ENCODE data around the gene PPP2R5B. TPM values are rescaled to one million over a fixed set of nuclear protein-coding genes. Genes with fewer than 3 reads are reported as not detected.

Gene PPP2R5B
- total RNA-seq, 1 donor from 2014 or later: 23.9 TPM

DNA sequence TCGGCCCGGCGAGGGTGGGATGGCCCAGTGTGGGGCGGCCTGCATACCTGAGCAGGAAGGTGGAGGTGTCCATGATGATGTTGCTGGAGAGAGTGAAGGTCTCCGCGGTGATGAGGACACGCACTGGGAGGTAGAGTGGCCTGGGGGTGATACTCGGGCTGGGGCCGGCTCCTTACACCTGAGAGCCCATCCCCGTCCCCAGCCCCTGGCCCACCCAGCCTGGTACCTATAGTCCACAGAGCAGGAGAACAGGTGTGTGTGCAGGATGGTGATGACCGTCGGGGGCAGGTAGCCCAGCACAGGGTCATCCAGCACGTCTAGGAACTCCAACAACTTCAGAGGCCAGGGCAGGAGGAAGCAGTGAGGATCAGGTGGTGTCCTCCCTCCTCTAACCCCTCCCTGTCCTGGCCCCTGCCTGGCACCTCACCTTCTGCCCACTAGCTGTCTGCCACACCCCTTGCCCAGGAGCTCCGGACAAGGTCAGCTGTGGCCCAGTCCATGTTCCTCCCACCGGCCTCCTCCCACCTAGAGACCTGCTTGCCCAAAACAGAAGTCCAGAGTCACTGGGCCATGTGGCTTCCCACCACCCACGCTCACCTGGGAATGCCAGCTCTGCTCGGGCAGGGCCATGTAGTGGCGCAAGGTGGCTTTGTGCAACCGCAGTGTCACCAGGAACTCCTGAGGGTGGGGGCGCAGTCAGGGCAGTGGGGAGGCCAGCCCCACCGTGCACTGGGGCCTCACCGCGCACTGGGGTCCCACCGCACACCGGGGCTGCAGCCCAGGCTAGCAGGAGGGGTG, 18.8 kb upstream of the PPP2R5B start:
- Histone ChIP-seq H3K4me3 (no peak overlapping the region), H3K9me3 (no peaks in the 10 kb centered on the region), H3K27me3 (ENCODE audit: low read depth) (no peaks in the 10 kb centered on the region), H3K4me1 (no peaks in the 10 kb centered on the region), H3K36me3 (peaks cover 100% of the 10 kb centered on the region), H3K27ac (no peak overlapping the region)
- ATAC-seq (no peak), DNase-seq (no peak)
- TF ChIP-seq, protein P1, sequence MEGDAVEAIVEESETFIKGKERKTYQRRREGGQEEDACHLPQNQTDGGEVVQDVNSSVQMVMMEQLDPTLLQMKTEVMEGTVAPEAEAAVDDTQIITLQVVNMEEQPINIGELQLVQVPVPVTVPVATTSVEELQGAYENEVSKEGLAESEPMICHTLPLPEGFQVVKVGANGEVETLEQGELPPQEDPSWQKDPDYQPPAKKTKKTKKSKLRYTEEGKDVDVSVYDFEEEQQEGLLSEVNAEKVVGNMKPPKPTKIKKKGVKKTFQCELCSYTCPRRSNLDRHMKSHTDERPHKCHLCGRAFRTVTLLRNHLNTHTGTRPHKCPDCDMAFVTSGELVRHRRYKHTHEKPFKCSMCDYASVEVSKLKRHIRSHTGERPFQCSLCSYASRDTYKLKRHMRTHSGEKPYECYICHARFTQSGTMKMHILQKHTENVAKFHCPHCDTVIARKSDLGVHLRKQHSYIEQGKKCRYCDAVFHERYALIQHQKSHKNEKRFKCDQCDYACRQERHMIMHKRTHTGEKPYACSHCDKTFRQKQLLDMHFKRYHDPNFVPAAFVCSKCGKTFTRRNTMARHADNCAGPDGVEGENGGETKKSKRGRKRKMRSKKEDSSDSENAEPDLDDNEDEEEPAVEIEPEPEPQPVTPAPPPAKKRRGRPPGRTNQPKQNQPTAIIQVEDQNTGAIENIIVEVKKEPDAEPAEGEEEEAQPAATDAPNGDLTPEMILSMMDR (IDR thresholded peaks at IDR 0.05): no peak
- intact Hi-C loops (cut with DNase I): no loop called here

DNA sequence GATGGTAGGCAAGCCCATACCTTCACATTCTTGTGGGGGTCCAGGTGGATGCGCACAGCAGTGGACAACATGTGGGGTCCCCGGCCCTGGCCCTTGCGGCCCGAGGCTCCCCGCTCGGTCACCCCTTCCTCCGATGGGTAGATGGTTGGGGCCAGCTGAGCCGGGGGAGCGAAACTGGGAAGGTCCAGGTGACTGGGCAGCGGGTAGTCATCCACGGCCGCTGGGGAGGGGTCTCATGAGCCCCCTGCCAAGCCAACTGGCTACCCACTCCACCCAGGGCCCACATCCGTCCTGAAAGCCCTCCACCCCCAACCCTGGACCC, 18.2 kb upstream of the PPP2R5B start:
- intact Hi-C loops (cut with DNase I): no loop called here
- H3K4me1 ChIP-seq: no peaks in the 10 kb centered on the region
- H3K36me3 ChIP-seq: peaks cover 100% of the 10 kb centered on the region

DNA sequence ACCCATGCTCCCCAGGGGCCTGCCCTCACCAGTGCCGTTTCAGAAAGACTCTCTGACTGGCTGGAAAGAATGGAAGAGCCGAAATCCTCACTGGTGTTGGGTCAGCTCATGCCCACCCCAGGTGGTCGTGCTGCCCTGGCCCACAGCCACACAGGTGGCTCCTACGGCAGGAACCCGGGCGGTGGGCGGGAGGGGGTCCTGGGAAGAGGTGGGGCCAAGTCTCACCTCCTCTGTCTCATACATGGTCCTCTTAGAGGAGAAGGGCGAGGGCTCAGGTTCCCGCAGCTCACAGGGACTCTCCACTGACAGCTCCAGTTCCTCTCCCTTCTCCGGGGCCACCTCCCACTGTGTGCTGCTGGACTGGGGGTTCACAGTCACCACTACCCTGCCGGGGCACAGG, 15.7 kb upstream of the PPP2R5B start:
- Histone ChIP-seq H3K4me1 (no peaks in the 10 kb centered on the region), H3K27me3 (ENCODE audit: low read depth) (no peaks in the 10 kb centered on the region), H3K9me3 (no peaks in the 10 kb centered on the region), H3K4me3 (no peak overlapping the region), H3K36me3 (peaks cover 100% of the 10 kb centered on the region), H3K27ac (no peak overlapping the region)
- DNase-seq (no peak), ATAC-seq (no peak)
- intact Hi-C loops (cut with DNase I): no loop called here
- TF ChIP-seq, protein P1 (IDR thresholded peaks at IDR 0.05): no peak

More for the DNA sequence above, 18.2 kb upstream of the PPP2R5B start:
- no peak overlapping the region for H3K27ac ChIP-seq
- no peaks in the 10 kb centered on the region for H3K9me3 ChIP-seq
- no peaks in the 10 kb centered on the region for H3K27me3 ChIP-seq (ENCODE audit: low read depth)
- TF ChIP-seq, protein P1 (IDR thresholded peaks at IDR 0.05): no peak
- ATAC-seq (no peak), DNase-seq (no peak)
- no peak overlapping the region for H3K4me3 ChIP-seq

DNA sequence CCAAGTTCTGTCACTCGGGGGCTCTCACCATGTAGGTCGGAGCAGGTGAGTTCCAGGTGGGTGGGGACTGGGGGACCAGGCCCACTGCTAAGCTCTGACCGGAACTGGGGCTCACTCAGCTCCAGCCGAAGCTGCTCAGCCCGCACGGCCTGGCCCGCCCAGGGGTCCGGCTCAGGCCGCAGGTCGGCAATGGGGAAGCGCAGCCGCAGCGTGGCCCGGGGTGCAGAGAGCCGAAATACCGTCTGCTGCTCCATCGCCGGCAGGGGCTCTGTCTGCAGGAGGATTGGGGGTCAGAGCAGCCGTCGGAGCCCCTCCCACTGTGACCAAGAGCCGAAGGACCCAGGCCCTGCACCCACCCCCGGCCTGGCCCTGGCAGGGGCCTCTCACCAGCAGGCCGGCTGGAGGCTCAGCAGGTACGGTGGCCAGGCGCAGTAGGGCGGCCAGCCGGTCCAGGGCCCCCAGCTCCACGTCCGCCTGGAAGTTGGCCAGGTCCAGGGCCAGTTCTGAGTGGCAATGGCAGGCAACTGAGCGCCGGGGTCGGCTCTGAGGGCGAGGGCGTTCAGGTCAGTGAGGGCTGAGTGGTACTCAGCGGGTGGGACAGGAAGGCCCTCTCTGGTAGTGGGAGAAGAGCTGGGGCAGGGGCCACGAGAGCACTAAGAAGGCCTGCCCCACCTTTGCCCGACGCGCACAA, 14.7 kb upstream of the PPP2R5B start:
- Histone ChIP-seq H3K4me3 (no peak overlapping the region), H3K9me3 (no peaks in the 10 kb centered on the region), H3K27ac (no peak overlapping the region), H3K4me1 (no peaks in the 10 kb centered on the region), H3K36me3 (peaks cover 96% of the 10 kb centered on the region), H3K27me3 (ENCODE audit: low read depth) (no peaks in the 10 kb centered on the region)
- TF ChIP-seq, protein P1 (IDR thresholded peaks at IDR 0.05): no peak
- DNase-seq: no peak
- intact Hi-C loops (cut with DNase I): no loop called here
- ATAC-seq: no peak

DNA sequence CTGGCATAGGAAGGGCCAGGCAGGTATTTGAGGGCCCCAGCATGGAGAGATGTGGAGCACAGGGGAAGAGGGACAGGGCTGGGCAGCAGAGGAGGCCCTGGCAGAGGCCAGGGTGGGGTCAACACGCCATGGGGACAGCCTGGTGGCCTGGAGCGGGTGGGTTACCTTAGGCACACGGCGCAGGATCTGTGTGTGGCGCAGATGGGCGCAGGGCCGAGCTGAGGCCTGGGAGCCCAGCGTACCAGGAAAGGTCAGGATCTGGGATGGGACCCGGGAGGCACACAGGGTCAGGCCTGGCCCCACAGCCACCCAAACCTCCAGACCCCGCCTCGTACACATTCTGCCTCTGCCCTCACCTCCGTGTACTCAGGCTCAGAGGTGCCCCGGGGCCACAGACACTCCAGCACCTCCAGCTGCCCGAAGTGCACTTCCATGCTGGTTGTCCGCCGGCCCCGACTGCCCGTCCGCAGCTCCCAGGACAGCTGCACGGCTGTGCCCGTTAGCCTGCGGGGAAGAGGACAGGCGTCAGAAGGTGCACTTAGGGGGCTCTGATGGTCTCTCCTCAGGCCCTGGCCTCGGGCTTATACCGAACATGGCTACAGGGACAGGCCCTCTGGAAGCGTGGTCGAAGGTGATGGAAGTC, 13.9 kb upstream of the PPP2R5B start:
- Histone ChIP-seq H3K36me3 (peaks cover 89% of the 10 kb centered on the region), H3K9me3 (no peaks in the 10 kb centered on the region), H3K4me3 (no peak overlapping the region), H3K4me1 (peaks cover 5% of the 10 kb centered on the region), H3K27me3 (ENCODE audit: low read depth) (no peaks in the 10 kb centered on the region), H3K27ac (no peak overlapping the region)
- intact Hi-C loops (cut with DNase I): no loop called here
- DNase-seq: no peak
- ATAC-seq: no peak
- TF ChIP-seq, protein P1 (IDR thresholded peaks at IDR 0.05): no peak
